Cardiac septum (tissue), 1 donor: ENCODE results near the gene ATP4A. TPM values are rescaled to one million over a fixed set of nuclear protein-coding genes. Genes with fewer than 3 reads are reported as not detected.
"Not testable (repeated sequence)": the region's sequence is repeated elsewhere in the genome, so short reads cannot be mapped to it uniquely, and the experiment has no call there.

Experiments
- DNase-seq: peaks from one replicate; pipeline ENCODE4 v3.0.0-alpha.2; 2020; ENCODE audit warnings: low spot score
- intact Hi-C: fragments of 100-400 bp; cut with DNase I; formaldehyde crosslinking; loops from one replicate; pipeline ENCODE4 v1.14.0; 2022
- long read RNA-seq: library from polyadenylated mRNA; unstranded; transcript quantifications from one replicate; pipeline ENCODE4 v2.0.0, GENCODE V29; 2021
- total RNA-seq: library from RNA; stranded (reverse); fragmentation: NEBNext Ultra II Directional; extraction: Animal tissue kit (Norgen Biotek cat#: 25700); gene quantifications from one replicate; pipeline ENCODE4 v1.2.1, GENCODE V29; 2021
- donor health status: DM: no; HTN: no; CAD: no.

The ATP4A gene
- not detected for total RNA-seq
- long read RNA-seq, result 0 reads

GRCh38 chr19:35563207-35563829, at the start of gene ATP4A:
Gene ATP4A (minus strand): TSS chr19:35563658. CDS start chr19:35563629, 29 bp downstream.
- intact Hi-C loops, result no loop called here
- DNase-seq, result no peak

GRCh38 chr19:35612559-35613321, 49.3 kb upstream of the ATP4A start, which contains the start of gene HAUS5:
Gene HAUS5 (plus strand): TSS chr19:35612735. CDS start chr19:35612795, 60 bp downstream.
- peak; percentile 97 for DNase-seq
- intact Hi-C loops, result loop anchor here (2.0 to 5.0 kb wide), 2 partner anchors 16 to 65 kb away; partner anchors contain the start of genes RBM42 and TMEM147

- no peak for DNase-seq
- intact Hi-C loops, result loop anchor here (2.0 to 5.0 kb wide), 2 partner anchors 17 to 65 kb away; partner anchors contain the start of genes RBM42 and TMEM147
Observed at GRCh38 chr19:35612224-35612558, 48.7 kb upstream of the ATP4A start.

- DNase-seq, result no peak
Observed at GRCh38 chr19:35609851-35610353, 46.4 kb upstream of the ATP4A start.

GRCh38 chr19:35608251-35608650, 44.8 kb upstream of the ATP4A start:
- no peak for DNase-seq
- intact Hi-C loops, result no loop called here

More at GRCh38 chr19:35609851-35610353, 46.4 kb upstream of the ATP4A start:
- intact Hi-C loops, result loop anchor here (5.0 kb wide), 1 partner anchor 63 kb away; the partner anchor contains the start of gene TMEM147

DNA sequence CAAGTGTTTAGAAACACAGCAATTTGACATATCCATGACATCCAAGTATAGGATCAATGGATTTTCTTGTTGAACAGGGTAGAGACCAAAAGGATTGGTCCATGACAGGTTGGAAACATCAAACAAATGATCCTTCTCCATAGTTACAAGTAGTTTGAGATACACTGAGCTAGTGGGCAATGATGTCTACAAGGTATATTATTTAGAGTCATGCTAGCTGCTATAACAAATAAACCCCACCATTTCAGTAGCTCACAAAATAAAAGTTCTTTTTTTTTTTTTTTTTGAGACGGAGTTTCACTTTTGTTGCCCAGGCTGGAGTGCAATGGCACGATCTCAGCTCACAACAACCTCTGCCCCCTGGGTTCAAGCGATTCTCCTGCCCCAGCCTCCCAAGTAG, 44.2 kb upstream of the ATP4A start:
- intact Hi-C loops, result no loop called here
- DNase-seq, result no peak

- DNase-seq, intact Hi-C loops: not testable (repeated sequence)
Observed at GRCh38 chr19:35607170-35607569, 43.7 kb upstream of the ATP4A start.

DNA sequence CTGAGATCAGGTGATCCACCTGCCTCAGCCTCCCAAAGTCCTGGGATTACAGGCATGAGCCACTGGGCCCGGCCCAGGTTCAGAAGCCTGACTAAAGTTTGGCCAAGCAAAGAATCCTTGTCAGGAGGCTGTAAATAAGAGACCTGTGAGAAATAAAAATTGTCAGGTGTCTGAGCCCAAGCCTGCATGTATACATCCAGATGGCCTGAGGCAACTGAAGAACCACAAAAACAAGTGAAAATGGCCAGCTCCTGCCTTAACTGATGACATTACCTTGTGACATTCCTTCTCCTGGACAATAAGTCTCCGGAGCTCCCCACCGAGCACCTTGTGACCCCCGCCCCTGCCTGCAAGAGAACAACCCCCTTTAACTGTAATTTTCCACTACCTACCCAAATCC, 41.0 kb upstream of the ATP4A start:
- not testable (repeated sequence) for DNase-seq

DNA sequence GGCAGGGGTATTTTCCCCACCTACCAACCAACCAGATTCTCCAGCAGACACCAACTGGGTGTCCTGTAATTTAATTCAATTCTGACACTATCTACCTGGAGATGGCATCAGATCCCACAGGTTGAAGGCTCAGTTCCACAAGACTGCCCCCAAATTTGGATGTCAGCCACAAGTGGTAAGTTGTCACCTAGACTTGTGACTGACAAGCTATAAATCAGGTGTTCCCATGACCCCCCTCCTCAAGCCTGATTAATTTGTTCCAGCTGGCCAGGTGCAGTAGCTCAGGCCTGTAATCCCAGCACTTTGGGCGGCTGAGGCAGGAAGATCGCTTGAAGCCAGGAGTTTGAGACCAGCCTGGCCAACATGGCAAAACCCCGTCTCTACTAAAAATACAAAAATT, 38.5 kb upstream of the ATP4A start:
- intact Hi-C loops, result no loop called here
- DNase-seq, result no peak

More for the DNA sequence above, 41.0 kb upstream of the ATP4A start:
- intact Hi-C loops, result not testable (repeated sequence)

- intact Hi-C loops, result no loop called here
- no peak for DNase-seq
Observed at GRCh38 chr19:35596366-35596999, 33.0 kb upstream of the ATP4A start.

- intact Hi-C loops, result no loop called here
- DNase-seq, result no peak
Observed at GRCh38 chr19:35595928-35596327, 32.5 kb upstream of the ATP4A start.

DNA sequence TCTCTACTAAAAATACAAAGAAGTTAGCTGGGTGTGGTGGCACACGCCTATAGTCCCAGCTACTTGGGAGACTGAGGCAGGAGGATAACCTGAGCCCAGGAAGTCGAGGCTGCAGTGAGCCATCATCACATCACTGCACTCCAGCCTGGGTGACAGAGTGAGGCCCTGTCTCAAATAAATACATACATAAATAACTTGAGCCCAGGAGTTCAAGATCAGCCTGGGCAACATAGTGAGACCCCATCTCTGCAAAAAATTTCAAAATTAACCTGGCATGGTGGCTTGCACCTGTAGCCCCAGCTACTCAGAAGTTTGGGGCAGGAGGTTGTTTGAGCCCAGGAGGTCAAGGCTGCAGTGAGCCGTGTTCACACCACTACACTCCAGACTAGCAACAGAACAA, 31.6 kb upstream of the ATP4A start:
- DNase-seq, result peak; percentile 24
- intact Hi-C loops, result not testable (repeated sequence)

DNA sequence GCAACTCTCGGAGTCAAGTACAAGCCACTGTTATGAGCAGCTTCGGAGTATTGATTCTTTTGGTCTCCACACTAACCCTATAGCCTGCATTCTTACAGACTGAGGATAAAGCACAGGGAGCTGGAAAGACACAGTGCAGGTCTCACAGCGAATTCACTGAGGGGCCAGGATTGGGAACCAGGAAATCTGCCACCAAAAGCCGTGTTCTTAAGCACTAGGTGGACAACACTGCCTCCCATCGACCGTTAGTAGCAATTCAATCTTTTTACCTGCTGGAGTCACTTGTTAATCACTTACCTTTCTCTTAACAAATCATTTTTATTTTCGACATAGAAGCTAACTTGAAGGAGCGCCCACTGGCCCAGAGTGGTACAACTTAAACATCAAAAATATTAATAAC, 28.8 kb upstream of the ATP4A start:
- DNase-seq, result no peak
- intact Hi-C loops, result no loop called here

DNA sequence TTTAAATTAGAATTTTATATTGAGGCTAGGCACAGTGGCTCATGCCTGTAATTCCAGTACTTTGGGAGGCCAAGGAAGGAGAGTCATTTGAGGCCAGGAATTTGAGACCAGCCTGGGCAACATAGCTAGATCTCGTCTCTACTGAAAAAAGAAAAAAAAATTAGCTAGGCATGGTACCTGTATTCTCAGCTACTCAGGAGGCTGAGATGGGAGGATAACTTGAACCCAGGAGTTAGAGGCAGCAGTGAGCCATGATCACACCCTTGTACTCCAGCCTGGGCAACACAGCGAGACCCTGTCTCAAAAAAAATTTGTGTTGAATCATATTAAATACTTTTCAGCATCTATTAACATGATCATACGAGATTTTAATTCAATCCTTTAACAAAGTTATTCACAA, 27.4 kb upstream of the ATP4A start:
- no peak for DNase-seq
- intact Hi-C loops, result no loop called here

DNA sequence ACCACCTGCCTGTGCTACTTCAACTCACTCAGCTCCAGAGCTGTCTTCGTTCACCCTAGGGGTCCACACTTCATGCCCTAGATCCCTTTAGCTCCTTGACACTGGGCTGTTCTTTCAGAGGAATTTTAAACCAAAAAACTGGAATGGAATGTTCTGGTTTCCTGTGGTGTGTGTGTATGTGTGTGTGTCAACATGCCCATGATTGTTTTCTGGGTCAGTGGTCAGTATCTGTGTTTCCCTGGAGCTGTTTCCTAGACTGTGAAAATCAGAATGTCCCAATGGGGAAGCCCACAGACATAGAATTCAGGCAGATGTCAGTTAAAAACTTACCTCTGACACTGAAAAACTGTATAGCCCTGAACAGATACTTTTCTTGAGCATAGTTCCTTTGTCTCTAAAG, 23.9 kb upstream of the ATP4A start:
- DNase-seq, result no peak
- intact Hi-C loops, result no loop called here

DNA sequence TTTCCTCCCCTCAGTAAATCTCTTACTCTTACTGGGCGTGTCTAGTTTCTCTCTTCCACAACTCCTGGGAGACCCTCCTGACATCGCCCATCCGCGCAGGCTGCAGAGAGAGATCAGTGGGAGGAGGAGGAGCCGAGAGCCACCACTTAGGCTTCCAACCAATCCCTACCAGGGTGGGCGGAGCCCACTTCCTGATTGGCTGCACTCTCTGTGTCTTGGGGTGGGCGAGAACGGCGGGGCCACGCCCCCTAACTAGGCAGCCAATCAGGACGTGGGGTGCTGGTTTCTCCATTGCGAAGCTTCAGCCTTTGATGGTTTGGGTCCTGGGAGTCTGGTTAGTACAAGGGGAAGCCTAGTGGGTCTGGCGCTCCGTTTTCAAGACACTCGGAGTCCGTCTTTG, 22.4 kb upstream of the ATP4A start, which contains the start of gene PMIS2:
Gene PMIS2 (plus strand): TSS at position 326 of the 400 bp plus-strand sequence. CDS start 87 bp downstream, outside the sequence.
- intact Hi-C loops, result no loop called here
- DNase-seq, result no peak

GRCh38 chr19:35582760-35583159, 19.3 kb upstream of the ATP4A start:
- no peak for DNase-seq
- intact Hi-C loops, result no loop called here

DNA sequence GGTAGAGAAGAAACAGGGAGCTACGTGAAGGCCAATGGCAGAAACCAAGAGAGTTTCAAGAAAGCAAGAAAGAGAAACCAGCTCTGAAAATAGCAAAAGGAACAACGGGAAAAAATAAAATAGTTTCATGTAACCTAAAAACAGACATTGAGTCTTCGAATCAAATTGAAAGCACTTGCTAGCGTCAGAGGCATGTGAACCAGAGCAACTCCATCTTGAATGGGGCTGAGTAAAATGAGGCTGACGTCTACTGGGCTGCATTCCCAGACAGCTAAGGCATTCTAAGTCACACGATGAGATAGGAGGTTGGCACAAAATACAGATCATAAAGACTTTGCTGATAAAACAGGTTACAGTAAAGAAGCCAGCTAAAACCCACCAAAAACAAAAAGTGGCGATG, 15.2 kb upstream of the ATP4A start:
- no peak for DNase-seq
- intact Hi-C loops, result no loop called here

- intact Hi-C loops, result no loop called here
- DNase-seq, result no peak
Observed at GRCh38 chr19:35577918-35578317, 14.5 kb upstream of the ATP4A start.

GRCh38 chr19:35571406-35571965, 8.0 kb upstream of the ATP4A start:
- no peak for DNase-seq
- intact Hi-C loops, result no loop called here
